GM10266 (cell line): ENCODE measurements around the gene DDX3Y.
A peak's percentile ranks its signal among the peaks of the same experiment; 100 is the strongest.

ENCODE experiments used
- DNase-seq: peaks from one replicate; pipeline ENCODE4 v3.0.0; 2012; ENCODE audit errors: extremely low spot score
- CTCF ChIP-seq: IDR thresholded peaks from 2 replicates; pipeline ENCODE4 v1.5.1; 2012; ENCODE audit warnings: mild to moderate bottlenecking, low read depth; ENCODE audit not compliant: control insufficient read depth, insufficient read depth; ENCODE audit errors: missing control alignments

The DDX3Y gene

GRCh38 chrY:12904618-12905516 lies at the start of gene DDX3Y:
TSS of gene DDX3Y (plus strand) at chrY:12904868. CDS start at chrY:12904937, 69 bp downstream.
- TF ChIP-seq CTCF, result no peak
- peak; percentile 80 for DNase-seq

- no peak for DNase-seq
- TF ChIP-seq CTCF, result no peak
Measured at GRCh38 chrY:12855791-12856275, 48.8 kb upstream of the DDX3Y start.

DNA sequence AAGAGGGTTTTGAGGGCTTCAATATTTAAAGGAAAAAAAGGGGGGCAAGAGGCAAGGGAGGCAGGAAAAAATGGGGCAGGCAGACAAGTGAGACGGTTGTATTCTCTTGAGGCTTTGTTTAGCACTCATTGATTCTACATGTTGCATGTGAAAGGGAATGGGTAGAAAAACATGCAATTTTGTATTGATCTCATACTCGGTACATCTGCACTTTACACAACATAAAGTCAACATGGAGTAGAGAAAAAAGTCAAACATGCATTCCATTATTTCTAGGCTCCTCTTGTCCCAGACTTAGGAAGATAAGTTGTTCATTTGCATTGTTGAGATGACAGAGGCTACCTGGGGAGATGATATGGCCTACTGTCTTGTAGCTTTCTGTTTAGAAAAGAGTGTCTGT lies 36.7 kb upstream of the DDX3Y start:
- DNase-seq, result no peak
- TF ChIP-seq CTCF, result no peak

- DNase-seq, result no peak
- TF ChIP-seq CTCF, result no peak
Measured at GRCh38 chrY:12896973-12897372, 7.7 kb upstream of the DDX3Y start.

- no peak for TF ChIP-seq CTCF
- DNase-seq, result no peak
Measured at GRCh38 chrY:12898604-12899003, 6.1 kb upstream of the DDX3Y start.

- peak; percentile 44 for DNase-seq
Measured at GRCh38 chrY:12905517-12905872, 827 bp downstream of the DDX3Y start.

More at GRCh38 chrY:12905517-12905872, 827 bp downstream of the DDX3Y start:
- TF ChIP-seq CTCF, result no peak
